Hematopoietic multipotent progenitor cell (in vitro differentiated cells): ENCODE measurements around the gene MTX3. TPM values are rescaled to one million over a fixed set of nuclear protein-coding genes. Genes with fewer than 3 reads are reported as not detected.

Experiments
- DNase-seq, 3 donors: peaks; one replicate each; pipeline ENCODE4 v3.0.0-alpha.2; 2011 to 2015; ENCODE audit warnings: low read depth in 2 of 3, low spot score in 2 of 3
- total RNA-seq: library from RNA; depleted of rRNA; stranded (reverse); fragments of >200 nt; gene quantifications from one replicate; pipeline ENCODE4 v1.2.3, GENCODE V29; 2012

MTX3 gene, protein sequence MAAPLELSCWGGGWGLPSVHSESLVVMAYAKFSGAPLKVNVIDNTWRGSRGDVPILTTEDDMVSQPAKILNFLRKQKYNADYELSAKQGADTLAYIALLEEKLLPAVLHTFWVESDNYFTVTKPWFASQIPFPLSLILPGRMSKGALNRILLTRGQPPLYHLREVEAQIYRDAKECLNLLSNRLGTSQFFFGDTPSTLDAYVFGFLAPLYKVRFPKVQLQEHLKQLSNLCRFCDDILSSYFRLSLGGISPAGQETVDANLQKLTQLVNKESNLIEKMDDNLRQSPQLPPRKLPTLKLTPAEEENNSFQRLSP
- 3.0 TPM for total RNA-seq

DNA sequence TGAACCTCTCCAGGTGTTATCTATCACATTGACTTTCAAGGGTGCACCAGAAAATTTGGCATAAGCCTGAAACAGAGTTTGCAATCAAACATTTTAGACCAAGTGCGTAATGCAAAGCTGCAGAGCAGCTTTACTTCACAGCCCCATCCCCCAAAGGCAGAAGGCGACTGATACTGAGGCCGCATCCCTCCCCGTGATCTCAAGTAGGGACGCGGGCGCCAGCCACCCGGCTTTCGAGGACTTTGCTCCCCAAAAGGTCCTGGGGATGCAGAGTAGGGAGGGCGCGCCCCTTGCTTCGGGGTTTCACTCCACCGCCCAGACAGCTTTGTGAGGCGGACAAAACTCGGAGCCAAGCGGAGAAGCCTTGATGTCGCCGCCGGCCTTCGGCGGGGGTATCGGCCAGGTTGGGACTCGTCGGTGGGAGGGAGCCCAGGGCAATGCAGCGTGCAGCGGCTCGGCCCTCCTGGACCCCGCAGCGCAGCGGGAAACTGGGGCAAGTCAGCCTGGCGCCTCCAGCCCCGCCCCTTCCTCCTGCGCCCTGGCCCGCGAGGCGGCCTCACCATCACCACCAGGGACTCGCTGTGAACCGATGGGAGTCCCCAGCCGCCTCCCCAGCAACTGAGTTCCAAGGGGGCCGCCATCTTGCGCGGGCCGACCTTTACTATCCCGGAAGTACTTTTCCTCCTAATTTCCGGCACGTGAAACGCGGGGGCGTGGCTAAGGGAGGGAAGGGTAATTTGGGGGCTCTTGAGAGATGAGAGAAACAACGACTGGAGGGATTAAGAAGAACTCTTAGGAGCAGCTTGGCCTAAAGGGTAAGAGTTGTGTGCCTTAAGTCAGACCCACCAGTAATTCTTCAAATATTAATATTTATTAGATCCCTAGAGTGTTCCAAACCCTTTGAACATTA, at the start of gene MTX3:
MTX3 (minus strand) TSS at position 665 of the 910 bp plus-strand sequence; CDS start at position 641, 24 bp downstream.
- peak; percentile 60 to 89 (median 76) for DNase-seq

DNA sequence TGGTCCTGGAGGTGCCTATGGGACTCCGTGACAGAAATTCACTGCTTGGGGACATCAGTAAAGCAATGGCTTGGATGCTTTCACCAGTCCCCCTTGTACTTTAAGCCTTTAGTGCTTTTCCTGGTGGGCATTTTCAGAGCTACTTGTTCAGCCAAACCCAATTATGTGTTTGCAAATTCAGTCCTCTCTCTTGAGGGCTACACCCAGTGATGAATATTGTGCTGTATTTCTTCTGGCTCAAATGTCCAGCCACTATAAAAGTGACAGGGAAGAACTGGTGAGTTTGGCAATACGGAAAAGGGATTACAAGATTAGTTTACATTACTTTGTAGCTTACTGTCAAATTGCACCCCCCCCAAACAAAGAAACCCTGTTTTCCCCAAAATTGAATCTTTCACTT, 48.6 kb upstream of the MTX3 start:
- DNase-seq = no peak

DNA sequence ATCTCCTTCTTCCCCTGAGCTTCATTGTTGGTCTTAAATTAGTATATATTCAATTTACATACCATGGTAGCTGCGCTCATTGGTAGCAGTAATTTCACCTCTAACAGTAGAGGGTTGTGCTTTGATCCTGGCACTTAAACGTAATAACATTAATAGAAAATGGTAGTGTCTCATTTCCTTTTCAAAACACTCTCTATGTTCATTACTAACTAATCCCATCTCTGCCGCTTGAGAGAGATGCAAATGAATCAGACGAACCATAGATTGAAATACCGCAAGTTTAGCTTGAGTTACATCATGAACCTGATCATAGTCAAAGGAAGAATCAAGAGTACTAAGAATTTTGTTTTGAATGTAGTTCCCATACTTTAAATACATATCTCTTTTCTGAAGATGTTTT, 46.3 kb upstream of the MTX3 start:
- DNase-seq = no peak

DNA sequence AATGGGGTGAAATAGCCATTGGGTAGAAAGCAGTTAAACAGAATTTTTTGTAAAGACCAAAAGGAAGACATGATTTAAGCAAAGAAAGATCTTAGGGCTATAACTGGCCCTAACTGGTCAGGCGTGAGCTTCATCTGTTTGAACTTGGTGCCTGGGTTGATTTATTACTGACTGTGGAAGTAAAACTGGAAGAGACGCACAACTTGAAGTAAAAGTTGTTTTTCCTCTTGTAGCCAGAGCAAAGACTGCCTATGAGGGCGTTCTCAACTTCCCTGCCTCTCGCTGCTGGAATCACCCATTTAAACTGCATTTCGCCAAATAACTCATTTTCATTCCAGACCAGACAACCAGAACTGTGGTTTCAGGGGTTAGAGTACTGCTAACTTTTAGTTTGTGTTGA, 45.6 kb upstream of the MTX3 start:
- no peak for DNase-seq

DNA sequence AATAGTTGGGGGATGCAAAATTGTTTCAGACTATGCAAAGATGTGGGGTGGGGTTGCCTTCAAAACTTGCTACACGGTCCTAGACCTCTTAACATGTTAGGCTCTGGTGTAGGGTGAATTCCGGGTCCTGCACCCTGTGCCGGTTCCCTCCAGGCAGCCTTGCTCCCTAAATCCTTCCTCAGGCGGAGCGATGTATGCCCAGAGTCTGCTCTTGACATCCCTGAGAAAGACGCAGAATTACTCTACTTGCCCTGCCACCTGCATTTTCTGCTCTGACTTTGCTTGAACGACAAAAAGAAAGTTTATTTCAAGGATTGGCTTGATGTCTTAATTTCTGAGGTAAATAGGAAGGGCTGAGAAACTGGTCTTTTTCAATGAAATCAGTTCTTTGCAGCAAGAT, 44.8 kb upstream of the MTX3 start:
- no peak for DNase-seq

DNA sequence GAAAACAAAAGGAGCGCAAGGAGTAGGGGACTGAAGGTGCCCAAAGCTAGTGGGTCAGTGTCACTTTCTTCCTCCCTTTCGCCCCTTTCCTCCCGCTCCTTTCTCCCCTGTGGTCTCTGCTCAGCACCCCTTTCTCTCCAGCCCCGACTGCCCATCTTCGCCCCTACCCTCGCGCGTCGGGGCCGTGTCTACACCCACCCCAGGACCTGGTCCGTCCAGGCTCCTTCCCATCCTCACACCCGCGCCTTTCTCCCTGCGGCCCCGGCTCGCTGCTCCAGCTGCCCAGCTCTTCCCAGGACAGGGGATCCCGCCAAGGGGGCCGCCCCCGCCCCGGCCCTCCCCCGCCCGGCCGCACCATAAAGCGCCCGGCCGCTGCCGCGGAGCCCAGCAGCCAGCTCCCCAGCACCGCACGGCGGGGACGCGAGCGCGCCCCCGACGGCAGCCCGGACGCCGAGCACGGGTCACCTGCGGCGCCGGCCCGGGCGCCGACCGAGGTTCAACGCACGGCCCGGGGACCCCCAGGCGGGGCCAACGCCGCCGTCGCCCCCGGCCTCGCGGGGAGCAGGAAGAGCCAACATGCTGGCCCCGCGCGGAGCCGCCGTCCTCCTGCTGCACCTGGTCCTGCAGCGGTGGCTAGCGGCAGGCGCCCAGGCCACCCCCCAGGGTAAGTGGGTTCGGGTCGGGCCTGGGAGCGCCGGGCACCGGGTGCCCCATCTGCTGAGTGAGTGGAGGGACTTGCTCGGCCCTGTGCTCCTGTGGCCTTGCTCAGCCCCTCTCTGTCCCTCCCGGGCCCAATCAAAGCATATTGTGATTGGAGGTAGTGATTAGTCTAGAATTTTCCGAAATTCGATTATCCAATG, 44.1 kb upstream of the MTX3 start, which contains the start of gene THBS4:
THBS4 (plus strand) TSS at position 387 of the 860 bp plus-strand sequence; CDS start at position 577, 190 bp downstream.
- DNase-seq = peak in 1 of 3 donors; percentile 20

DNA sequence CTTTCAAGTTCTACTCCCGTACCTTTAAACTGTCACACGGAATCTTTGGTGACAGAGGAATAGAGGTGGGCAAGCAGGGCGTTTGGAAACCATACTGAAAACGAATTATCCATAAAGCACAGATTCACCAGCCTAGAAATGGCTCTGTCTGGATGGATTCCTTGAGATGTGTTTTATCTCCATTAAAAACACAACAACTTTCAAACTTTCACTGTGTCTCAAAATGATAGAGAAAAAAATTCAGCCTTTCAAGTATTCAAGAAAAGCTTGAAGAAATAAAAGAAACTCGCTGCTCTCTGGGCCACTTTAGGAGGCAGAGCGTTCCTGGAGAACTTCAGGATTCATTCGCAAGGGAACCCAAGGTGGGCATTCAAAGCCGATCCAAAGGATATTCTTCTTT, 43.5 kb upstream of the MTX3 start:
- DNase-seq = peak in 1 of 3 donors; percentile 19

DNA sequence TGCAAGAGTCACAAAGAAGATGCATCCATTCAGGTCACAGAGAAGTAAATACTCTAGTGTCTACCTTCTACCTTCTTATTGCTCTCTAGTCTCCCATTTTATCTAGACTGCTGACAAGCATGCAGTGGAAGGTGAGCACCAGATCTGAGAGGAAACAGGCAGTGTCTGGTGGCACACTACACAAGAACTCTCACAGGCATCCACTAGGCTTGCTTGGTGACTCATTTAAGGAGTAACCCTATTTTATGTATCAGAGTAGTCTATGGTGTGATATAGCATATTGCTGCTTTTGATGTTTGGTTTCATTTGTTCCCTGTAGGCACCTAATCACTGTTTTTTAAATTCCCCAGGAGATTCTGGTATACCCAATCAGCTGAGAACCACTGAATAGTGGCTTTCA, 42.5 kb upstream of the MTX3 start:
- DNase-seq = peak in 1 of 3 donors; percentile 13

DNA sequence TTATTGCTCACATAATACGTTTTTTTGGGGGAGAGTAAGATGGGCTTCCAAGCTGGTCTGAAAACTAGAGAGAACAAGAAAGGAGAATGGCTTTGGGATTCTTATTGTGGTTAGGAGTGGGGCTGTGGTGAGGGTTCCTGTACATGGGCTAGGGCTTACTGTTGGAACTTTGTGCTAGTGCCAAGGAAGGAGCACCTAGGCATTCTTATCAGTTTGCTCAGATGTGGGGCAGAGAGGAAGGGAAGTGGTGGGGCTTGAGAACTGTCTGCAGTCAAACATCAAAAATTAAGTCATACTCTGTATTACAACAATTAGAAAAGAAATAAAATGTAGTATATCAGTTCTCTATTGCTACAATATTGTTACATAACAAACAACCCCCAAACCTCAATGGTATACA, 40.0 kb upstream of the MTX3 start:
- peak in 1 of 3 donors; percentile 58 for DNase-seq

DNA sequence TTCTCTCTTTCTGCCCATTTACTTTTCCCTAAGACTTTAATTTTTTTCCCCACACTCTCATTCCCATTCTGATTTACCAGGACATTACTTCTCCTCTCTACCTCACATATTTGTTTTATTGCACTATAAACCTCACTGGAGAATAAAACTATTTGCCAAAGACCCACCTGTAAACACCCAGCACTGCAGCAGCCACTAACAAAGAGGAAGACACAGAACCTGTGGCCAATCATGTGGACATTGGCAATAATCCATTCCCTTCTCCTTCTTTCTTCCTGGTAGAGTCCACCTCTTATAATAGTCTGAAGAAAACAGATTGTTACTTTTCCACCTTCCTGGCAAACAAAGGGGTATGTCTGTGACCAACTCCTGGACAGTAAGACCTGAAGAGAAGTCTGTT, 35.8 kb upstream of the MTX3 start:
- no peak for DNase-seq

DNA sequence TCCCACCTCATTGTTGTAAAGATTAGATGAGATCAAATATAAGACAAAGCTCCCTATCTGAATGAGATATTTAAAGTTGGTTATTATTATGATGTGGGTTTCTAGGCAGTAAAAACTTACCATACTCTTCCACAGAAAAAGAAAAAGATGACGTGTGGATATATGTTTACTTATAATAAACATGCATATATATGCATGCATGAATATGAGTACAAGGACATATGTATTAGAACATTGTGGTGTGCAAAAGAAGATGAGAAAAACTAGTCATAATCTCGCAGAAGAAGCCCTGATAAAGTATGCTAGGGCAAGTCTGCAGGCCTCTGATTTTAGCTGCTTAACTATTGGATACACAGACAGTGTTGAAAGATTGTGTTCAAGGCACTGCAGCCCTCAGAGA, 34.0 kb upstream of the MTX3 start:
- no peak for DNase-seq

DNA sequence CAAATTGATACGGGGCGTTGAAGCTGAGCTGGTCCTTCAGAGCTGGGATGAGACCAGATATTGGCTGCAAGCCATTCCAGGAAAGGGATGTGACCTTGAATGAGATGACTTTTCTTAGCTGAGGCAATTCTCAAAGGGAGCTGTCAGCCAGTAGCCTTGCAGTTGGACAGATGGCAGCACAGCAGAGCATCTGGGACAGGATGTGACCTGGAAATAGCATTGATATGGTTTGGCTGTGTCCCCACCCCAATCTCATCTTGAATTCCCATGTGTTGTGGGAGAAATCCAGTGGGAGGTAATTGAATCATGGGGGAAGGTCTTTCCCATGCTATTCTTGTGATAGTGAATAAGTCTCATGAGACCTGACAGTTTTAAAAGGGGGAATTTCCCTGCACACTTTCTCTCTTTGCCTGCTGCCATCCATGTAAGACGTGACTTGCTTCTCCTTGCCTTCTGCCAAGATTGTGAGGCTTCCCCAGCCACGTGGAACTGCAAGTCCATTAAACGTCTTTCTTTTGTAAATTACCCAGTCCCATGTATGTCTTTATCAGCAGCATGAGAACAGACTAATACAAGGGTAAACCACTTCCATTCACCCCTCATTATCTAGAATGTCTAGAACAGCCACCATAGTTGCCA, 19.8 kb upstream of the MTX3 start:
- no peak for DNase-seq

DNA sequence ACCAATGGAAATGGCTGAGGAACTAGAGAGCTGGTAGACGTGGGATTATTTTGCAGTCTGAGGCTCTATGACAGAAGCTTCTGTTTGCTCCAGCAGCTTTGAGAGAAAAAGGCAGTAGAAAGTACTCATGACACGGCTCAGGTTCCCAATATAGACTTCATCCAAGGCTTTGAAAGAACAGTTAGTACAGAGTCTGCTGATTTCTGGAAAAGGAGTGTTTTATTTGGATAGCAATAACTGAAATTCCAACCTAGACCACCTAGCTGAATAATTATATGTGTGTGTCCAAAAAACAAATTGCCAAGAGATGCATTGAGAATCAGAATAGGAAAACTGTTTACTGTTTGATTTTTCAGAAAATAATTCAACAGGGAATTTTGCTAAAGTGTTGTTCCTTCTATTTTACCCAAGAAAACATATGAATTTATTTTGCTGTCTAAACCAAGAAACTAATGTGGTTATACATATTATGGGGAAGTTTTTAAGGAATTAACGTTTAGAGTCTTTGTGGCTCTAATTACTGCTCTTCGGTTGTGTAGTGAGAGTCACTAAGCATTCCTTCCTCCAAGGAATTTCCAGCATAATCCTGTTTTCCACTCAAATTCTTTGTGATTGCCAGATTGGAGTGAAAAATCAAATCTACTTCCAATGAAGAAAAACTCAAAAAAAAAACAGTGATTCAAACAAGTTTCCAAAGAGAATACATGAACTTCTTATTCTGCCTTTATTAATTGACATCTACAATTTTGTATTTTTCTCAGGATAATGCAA, 18.1 kb upstream of the MTX3 start:
- DNase-seq = no peak

DNA sequence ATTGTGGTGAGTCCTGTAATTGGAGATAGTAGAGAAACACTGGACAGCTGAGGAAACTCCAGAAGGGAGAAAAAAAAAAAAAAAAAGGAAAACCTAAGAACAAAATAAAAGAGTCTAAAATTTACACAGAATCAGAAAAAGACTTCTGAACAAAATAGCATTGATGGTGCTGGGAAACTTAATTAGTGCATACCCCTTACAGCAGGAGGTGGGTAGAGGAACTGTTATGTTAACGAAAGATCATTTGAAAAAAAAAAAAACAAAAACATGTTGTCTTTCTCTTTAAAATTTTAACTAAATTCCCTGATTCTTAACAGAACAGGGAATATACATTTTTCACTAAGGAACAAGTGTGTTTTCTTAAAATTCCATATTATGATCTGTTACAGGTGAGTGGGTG, 11.6 kb upstream of the MTX3 start:
- no peak for DNase-seq

DNA sequence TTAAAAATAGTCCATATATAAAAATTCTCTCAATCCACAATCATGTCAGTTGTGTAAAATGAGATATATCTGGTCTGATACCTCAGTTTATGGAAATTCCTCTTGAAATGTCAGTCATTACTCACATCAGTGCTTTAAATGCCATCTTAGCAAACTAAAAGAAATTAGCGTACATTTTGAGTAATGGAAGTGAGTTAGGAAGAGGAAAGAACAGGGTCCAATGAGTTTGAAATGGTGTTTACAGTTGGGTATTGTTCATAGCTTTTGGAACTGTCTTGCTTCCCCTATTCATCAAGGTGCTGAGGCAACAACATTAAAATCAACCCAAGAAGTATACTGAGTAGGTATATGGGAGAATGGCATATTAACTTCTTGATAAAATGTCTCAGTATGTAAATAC, 8.7 kb upstream of the MTX3 start:
- no peak for DNase-seq

DNA sequence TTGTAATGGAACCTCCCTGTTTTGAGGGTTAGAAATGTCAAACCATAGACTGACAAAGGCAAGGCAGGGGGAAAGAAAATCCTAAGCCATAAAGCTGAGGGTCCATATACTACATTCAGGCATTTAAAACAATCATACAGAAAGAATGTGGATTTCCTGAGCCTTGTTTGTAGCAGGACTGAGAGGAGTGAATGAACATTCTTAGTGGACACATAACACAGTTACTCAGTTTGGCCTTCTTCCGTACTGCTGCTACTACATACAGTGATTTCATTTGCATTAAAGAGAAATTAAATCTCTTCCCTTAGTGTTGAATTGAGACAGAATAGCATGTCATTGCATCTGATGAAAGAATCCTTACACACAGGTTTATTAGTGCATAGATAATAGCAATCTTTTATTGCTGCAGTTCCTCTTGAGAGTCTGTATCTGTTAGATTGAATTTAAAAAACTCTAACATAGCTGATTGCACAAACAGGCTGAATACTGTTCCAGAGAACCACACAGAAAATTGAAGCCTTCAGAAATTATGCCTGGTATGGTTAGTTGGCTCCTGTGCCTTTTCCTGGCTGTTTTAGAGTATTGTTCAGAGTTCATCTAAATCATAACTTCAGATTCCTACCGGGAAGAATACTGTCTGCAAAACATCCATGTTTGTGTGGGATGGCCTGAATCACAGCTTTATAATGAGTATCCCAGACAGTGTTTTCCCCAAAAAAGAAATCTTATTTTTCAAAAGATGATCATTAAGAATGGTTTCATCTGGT, 2.0 kb upstream of the MTX3 start:
- DNase-seq = no peak

DNA sequence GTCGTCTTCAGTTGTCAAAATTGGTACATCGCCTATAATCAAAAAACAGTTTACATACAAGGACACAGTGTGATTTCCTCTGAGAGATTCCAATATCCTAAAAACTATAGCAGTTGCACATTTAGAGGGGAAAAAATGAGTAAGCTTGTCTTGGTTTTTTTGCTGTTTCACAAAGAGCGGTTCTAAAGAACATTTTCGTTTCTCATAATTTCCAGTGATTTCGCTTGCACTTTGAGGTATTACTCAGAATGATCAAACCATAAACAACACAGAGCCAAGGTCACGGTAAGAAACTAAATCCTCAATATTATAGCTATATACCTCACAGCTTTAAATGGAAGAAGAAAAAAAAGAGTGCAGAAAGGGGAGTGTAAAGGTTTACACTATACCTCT, 861 bp downstream of the MTX3 start:
- DNase-seq = peak in 1 of 3 donors; percentile 5

DNA sequence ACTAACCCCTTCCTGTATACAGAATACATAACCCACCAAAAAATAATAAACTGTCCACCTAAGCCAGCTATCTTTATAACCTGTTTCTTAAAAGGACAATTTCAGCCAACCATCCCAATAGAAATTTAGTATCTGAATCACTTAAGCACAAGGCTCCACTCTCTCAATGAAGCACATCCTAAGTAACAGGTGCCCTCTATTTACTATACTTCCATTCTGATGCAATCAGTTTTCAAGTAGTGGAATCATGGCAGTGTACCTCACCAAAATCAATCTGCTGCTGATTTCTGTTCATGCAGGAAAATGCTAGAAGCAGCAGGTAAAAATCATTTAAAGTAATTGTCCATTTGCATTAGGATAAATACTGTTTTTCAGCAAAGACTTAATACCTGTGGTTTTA, 4.8 kb downstream of the MTX3 start:
- no peak for DNase-seq

DNA sequence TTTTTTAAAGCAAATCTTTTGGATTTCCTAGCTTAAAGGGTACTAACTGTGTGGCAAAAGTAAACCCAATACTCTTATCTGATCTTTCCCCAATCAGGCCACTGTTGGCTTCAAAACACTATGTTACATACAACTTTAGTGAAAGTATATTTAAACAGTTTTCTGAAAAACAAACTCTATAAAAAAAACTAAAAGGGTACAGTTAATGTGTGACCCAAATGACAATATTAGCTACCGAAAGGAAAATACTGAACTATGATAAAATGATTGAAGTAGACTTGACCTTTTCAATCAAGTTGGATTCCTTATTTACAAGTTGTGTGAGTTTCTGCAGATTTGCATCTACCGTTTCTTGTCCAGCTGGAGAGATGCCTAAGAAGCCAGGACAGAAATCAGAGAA, 5.8 kb downstream of the MTX3 start:
- DNase-seq = no peak
